ENCODE measurements around the gene SPRY1.

The SPRY1 gene

GRCh38 chr4:123396307-123397143 is at the start of gene SPRY1:
TSS of gene SPRY1 (plus strand) at chr4:123396795. CDS start at chr4:123401592, 4,797 bp downstream.
- peak; percentile 79 for DNase-seq (ENCODE audit: low read depth, low spot score)

GRCh38 chr4:123346951-123347350 is 49.6 kb upstream of the SPRY1 start:
- DNase-seq (ENCODE audit: low read depth, low spot score): no peak

- DNase-seq (ENCODE audit: low read depth, low spot score): no peak
Measured at GRCh38 chr4:123348946-123349345, 47.6 kb upstream of the SPRY1 start.

GRCh38 chr4:123349421-123350190 is 47.0 kb upstream of the SPRY1 start:
- no peak for DNase-seq (ENCODE audit: low read depth, low spot score)

GRCh38 chr4:123350191-123350544 is 46.4 kb upstream of the SPRY1 start:
- DNase-seq (ENCODE audit: low read depth, low spot score): no peak

GRCh38 chr4:123350726-123351125 is 45.9 kb upstream of the SPRY1 start:
- no peak for DNase-seq (ENCODE audit: low read depth, low spot score)

GRCh38 chr4:123351713-123352112 is 44.9 kb upstream of the SPRY1 start:
- no peak for DNase-seq (ENCODE audit: low read depth, low spot score)

GRCh38 chr4:123352240-123352945 is 44.2 kb upstream of the SPRY1 start:
- DNase-seq (ENCODE audit: low read depth, low spot score): no peak

- DNase-seq (ENCODE audit: low read depth, low spot score): no peak
Measured at GRCh38 chr4:123352966-123353365, 43.6 kb upstream of the SPRY1 start.

GRCh38 chr4:123353656-123354055 is 42.9 kb upstream of the SPRY1 start:
- DNase-seq (ENCODE audit: low read depth, low spot score): no peak

GRCh38 chr4:123354701-123355100 is 41.9 kb upstream of the SPRY1 start:
- DNase-seq (ENCODE audit: low read depth, low spot score): no peak

GRCh38 chr4:123356921-123357320 is 39.7 kb upstream of the SPRY1 start:
- no peak for DNase-seq (ENCODE audit: low read depth, low spot score)

- DNase-seq (ENCODE audit: low read depth, low spot score): no peak
Measured at GRCh38 chr4:123359449-123360315, 36.9 kb upstream of the SPRY1 start.

- DNase-seq (ENCODE audit: low read depth, low spot score): peak; percentile 76
Measured at GRCh38 chr4:123361195-123361861, 35.3 kb upstream of the SPRY1 start.

- no peak for DNase-seq (ENCODE audit: low read depth, low spot score)
Measured at GRCh38 chr4:123362103-123362502, 34.5 kb upstream of the SPRY1 start.

GRCh38 chr4:123363729-123364128 is 32.9 kb upstream of the SPRY1 start:
- DNase-seq (ENCODE audit: low read depth, low spot score): no peak

- DNase-seq (ENCODE audit: low read depth, low spot score): no peak
Measured at GRCh38 chr4:123364906-123365305, 31.7 kb upstream of the SPRY1 start.

GRCh38 chr4:123365412-123365811 is 31.2 kb upstream of the SPRY1 start:
- no peak for DNase-seq (ENCODE audit: low read depth, low spot score)

- DNase-seq (ENCODE audit: low read depth, low spot score): no peak
Measured at GRCh38 chr4:123366144-123366748, 30.3 kb upstream of the SPRY1 start.

- no peak for DNase-seq (ENCODE audit: low read depth, low spot score)
Measured at GRCh38 chr4:123378794-123379193, 17.8 kb upstream of the SPRY1 start.
